ENCODE data around the gene TMEM269.

Gene TMEM269

GRCh38 chr1:42815941-42816584 lies 31.3 kb downstream of the TMEM269 start:
- no peak overlapping the region for H4K8ac ChIP-seq (ENCODE audit: low read depth, low read length)
- no peak overlapping the region for H3K4ac ChIP-seq (ENCODE audit: low read length)
- H3K18ac ChIP-seq (ENCODE audit: low read length) = no peak overlapping the region
- no peak overlapping the region for H2BK12ac ChIP-seq (ENCODE audit: low read length)
- H3K4me2 ChIP-seq (ENCODE audit: insufficient read depth, low read length, poor library complexity, severe bottlenecking) = peak overlapping the region; percentile 71
- WGBS, 2 donors (ENCODE audit: extremely low coverage in 2 of 2, insufficient read length in 2 of 2, insufficient replicate concordance in 1 of 2) = no CpG with 5 or more reads among the region's 7 CpGs
- no peaks in the 10 kb centered on the region for H3K27me3 ChIP-seq (ENCODE audit: control insufficient read depth in 3 of 3, insufficient read depth in 3 of 3, low read depth in 1 of 3, low read length in 3 of 3)
- peak overlapping the region; percentile 99 for H2AFZ ChIP-seq (ENCODE audit: low read length)
- peak overlapping the region; percentile 0 for H3K9ac ChIP-seq (ENCODE audit: low read depth, low read length, poor library complexity)
- no peak overlapping the region for H4K91ac ChIP-seq (ENCODE audit: low read depth, low read length, poor library complexity)
- peak overlapping the region; percentile 100 for H3K27ac ChIP-seq (replicated peaks; ENCODE audit: low read length)
- no peak overlapping the region for H2AK5ac ChIP-seq (ENCODE audit: low read depth, low read length)
- peaks cover 0 to 18% of the 10 kb centered on the region in 2 donors for H3K36me3 ChIP-seq (replicated peaks in 1 of 2; ENCODE audit: control insufficient read depth in 2 of 2, insufficient read depth in 2 of 2, low read length in 2 of 2)
- H2BK120ac ChIP-seq (ENCODE audit: low read depth, low read length) = no peak overlapping the region
- peak; percentile 29 for DNase-seq (ENCODE audit: low spot score)
- peaks cover 3 to 6% of the 10 kb centered on the region in 2 donors for H3K4me1 ChIP-seq (ENCODE audit: control insufficient read depth in 2 of 2, insufficient read depth in 1 of 2, low read depth in 1 of 2, low read length in 2 of 2)
- no peak overlapping the region for H2BK15ac ChIP-seq (ENCODE audit: low read length)
- no peak overlapping the region for H2BK5ac ChIP-seq (ENCODE audit: low read length)
- H3K79me1 ChIP-seq (ENCODE audit: low read depth, low read length) = peaks cover 1% of the 10 kb centered on the region
- H3K9me3 ChIP-seq (replicated peaks in 1 of 2; ENCODE audit: control insufficient read depth in 2 of 2, insufficient read depth in 1 of 2, low read depth in 1 of 2, low read length in 2 of 2) = no peaks in the 10 kb centered on the region
- no peak overlapping the region for H3K23ac ChIP-seq (ENCODE audit: low read depth, low read length, poor library complexity)
- H3K4me3 ChIP-seq (ENCODE audit: low read length in 2 of 2) = peak overlapping the region; percentile 74 to 79
- no peak overlapping the region for H3K14ac ChIP-seq (ENCODE audit: low read length)

GRCh38 chr1:42816585-42817439 lies 32.0 kb downstream of the TMEM269 start, which contains the start of the genes ERMAP and SVBP:
Gene ERMAP, plus strand, starts transcription at chr1:42817122. Its CDS starts 13,327 bp downstream, at chr1:42830449.
Gene SVBP, minus strand, starts transcription at chr1:42817397. Its CDS starts 853 bp downstream, at chr1:42816544.
- H3K27me3 ChIP-seq (ENCODE audit: control insufficient read depth in 3 of 3, insufficient read depth in 3 of 3, low read depth in 1 of 3, low read length in 3 of 3) = no peaks in the 10 kb centered on the region
- no peak within 1 kb of the TSS for H2BK15ac ChIP-seq (ENCODE audit: low read length)
- peak within 1 kb of the TSS; percentile 41 for H2AK5ac ChIP-seq (ENCODE audit: low read depth, low read length)
- peak within 1 kb of the TSS; percentile 74 to 85 for H3K4me3 ChIP-seq (ENCODE audit: low read length in 2 of 2)
- peak within 1 kb of the TSS; percentile 90 for H2BK5ac ChIP-seq (ENCODE audit: low read length)
- H4K8ac ChIP-seq (ENCODE audit: low read depth, low read length) = no peak within 1 kb of the TSS
- H3K23ac ChIP-seq (ENCODE audit: low read depth, low read length, poor library complexity) = peak within 1 kb of the TSS; percentile 26
- DNase-seq (ENCODE audit: low spot score) = peak; percentile 94
- H3K18ac ChIP-seq (ENCODE audit: low read length) = peak within 1 kb of the TSS; percentile 100
- H2BK12ac ChIP-seq (ENCODE audit: low read length) = no peak within 1 kb of the TSS
- H2BK120ac ChIP-seq (ENCODE audit: low read depth, low read length) = no peak within 1 kb of the TSS
- H3K9ac ChIP-seq (ENCODE audit: low read depth, low read length, poor library complexity) = peak within 1 kb of the TSS; percentile 96
- H3K4me2 ChIP-seq (ENCODE audit: insufficient read depth, low read length, poor library complexity, severe bottlenecking) = peak within 1 kb of the TSS; percentile 71
- peaks cover 0 to 12% of the 10 kb centered on the region in 2 donors for H3K36me3 ChIP-seq (replicated peaks in 1 of 2; ENCODE audit: control insufficient read depth in 2 of 2, insufficient read depth in 2 of 2, low read length in 2 of 2)
- peaks cover 1% of the 10 kb centered on the region for H3K79me1 ChIP-seq (ENCODE audit: low read depth, low read length)
- H3K4ac ChIP-seq (ENCODE audit: low read length) = no peak within 1 kb of the TSS
- H2AFZ ChIP-seq (ENCODE audit: low read length) = peak within 1 kb of the TSS; percentile 99
- H3K9me3 ChIP-seq (replicated peaks in 1 of 2; ENCODE audit: control insufficient read depth in 2 of 2, insufficient read depth in 1 of 2, low read depth in 1 of 2, low read length in 2 of 2) = no peaks in the 10 kb centered on the region
- H3K27ac ChIP-seq (replicated peaks; ENCODE audit: low read length) = peak within 1 kb of the TSS; percentile 100
- WGBS, 2 donors (ENCODE audit: extremely low coverage in 2 of 2, insufficient read length in 2 of 2, insufficient replicate concordance in 1 of 2) = no CpG with 5 or more reads among the region's 66 CpGs
- H3K14ac ChIP-seq (ENCODE audit: low read length) = no peak within 1 kb of the TSS
- peaks cover 3 to 6% of the 10 kb centered on the region in 2 donors for H3K4me1 ChIP-seq (ENCODE audit: control insufficient read depth in 2 of 2, insufficient read depth in 1 of 2, low read depth in 1 of 2, low read length in 2 of 2)
- H4K91ac ChIP-seq (ENCODE audit: low read depth, low read length, poor library complexity) = no peak within 1 kb of the TSS

GRCh38 chr1:42817440-42817767 lies 32.6 kb downstream of the TMEM269 start:
- Histone ChIP-seq H4K91ac (ENCODE audit: low read depth, low read length, poor library complexity) (no peak overlapping the region), H2BK5ac (ENCODE audit: low read length) (peak overlapping the region; percentile 90), H2AK5ac (ENCODE audit: low read depth, low read length) (no peak overlapping the region), H3K4me2 (ENCODE audit: insufficient read depth, low read length, poor library complexity, severe bottlenecking) (peak overlapping the region; percentile 37), H3K36me3 (replicated peaks in 1 of 2; ENCODE audit: control insufficient read depth in 2 of 2, insufficient read depth in 2 of 2, low read length in 2 of 2) (peaks cover 0 to 9% of the 10 kb centered on the region in 2 donors), H3K23ac (ENCODE audit: low read depth, low read length, poor library complexity) (no peak overlapping the region), H3K27ac (replicated peaks; ENCODE audit: low read length) (no peak overlapping the region), H3K9me3 (replicated peaks in 1 of 2; ENCODE audit: control insufficient read depth in 2 of 2, insufficient read depth in 1 of 2, low read depth in 1 of 2, low read length in 2 of 2) (no peaks in the 10 kb centered on the region), H3K27me3 (ENCODE audit: control insufficient read depth in 3 of 3, insufficient read depth in 3 of 3, low read depth in 1 of 3, low read length in 3 of 3) (no peaks in the 10 kb centered on the region), H4K8ac (ENCODE audit: low read depth, low read length) (no peak overlapping the region), H3K9ac (ENCODE audit: low read depth, low read length, poor library complexity) (no peak overlapping the region), H2BK12ac (ENCODE audit: low read length) (no peak overlapping the region), H3K4me3 (ENCODE audit: low read length in 2 of 2) (peak overlapping the region in 1 of 2 donors; percentile 74), H3K14ac (ENCODE audit: low read length) (no peak overlapping the region), H3K18ac (ENCODE audit: low read length) (no peak overlapping the region), H3K4ac (ENCODE audit: low read length) (no peak overlapping the region), H2BK120ac (ENCODE audit: low read depth, low read length) (no peak overlapping the region), H3K79me1 (ENCODE audit: low read depth, low read length) (peaks cover 1% of the 10 kb centered on the region), H2AFZ (ENCODE audit: low read length) (peak overlapping the region; percentile 99), H3K4me1 (ENCODE audit: control insufficient read depth in 2 of 2, insufficient read depth in 1 of 2, low read depth in 1 of 2, low read length in 2 of 2) (peaks cover 3 to 6% of the 10 kb centered on the region in 2 donors), H2BK15ac (ENCODE audit: low read length) (no peak overlapping the region)
- WGBS, 2 donors (ENCODE audit: extremely low coverage in 2 of 2, insufficient read length in 2 of 2, insufficient replicate concordance in 1 of 2) = no CpG with 5 or more reads among the region's 13 CpGs
- no peak for DNase-seq (ENCODE audit: low spot score)

GRCh38 chr1:42817976-42818375 lies 33.2 kb downstream of the TMEM269 start:
- Histone ChIP-seq H2BK15ac (ENCODE audit: low read length) (no peak overlapping the region), H2AFZ (ENCODE audit: low read length) (peak overlapping the region; percentile 99), H3K14ac (ENCODE audit: low read length) (no peak overlapping the region), H2BK120ac (ENCODE audit: low read depth, low read length) (no peak overlapping the region), H3K4me1 (ENCODE audit: control insufficient read depth in 2 of 2, insufficient read depth in 1 of 2, low read depth in 1 of 2, low read length in 2 of 2) (peaks cover 3 to 6% of the 10 kb centered on the region in 2 donors), H3K4ac (ENCODE audit: low read length) (no peak overlapping the region), H3K27ac (replicated peaks; ENCODE audit: low read length) (no peak overlapping the region), H4K8ac (ENCODE audit: low read depth, low read length) (no peak overlapping the region), H3K79me1 (ENCODE audit: low read depth, low read length) (peaks cover 1% of the 10 kb centered on the region), H3K23ac (ENCODE audit: low read depth, low read length, poor library complexity) (no peak overlapping the region), H2BK5ac (ENCODE audit: low read length) (no peak overlapping the region), H3K9ac (ENCODE audit: low read depth, low read length, poor library complexity) (no peak overlapping the region), H3K18ac (ENCODE audit: low read length) (no peak overlapping the region), H2AK5ac (ENCODE audit: low read depth, low read length) (no peak overlapping the region), H4K91ac (ENCODE audit: low read depth, low read length, poor library complexity) (no peak overlapping the region), H3K36me3 (replicated peaks in 1 of 2; ENCODE audit: control insufficient read depth in 2 of 2, insufficient read depth in 2 of 2, low read length in 2 of 2) (peaks cover 0 to 9% of the 10 kb centered on the region in 2 donors), H3K9me3 (replicated peaks in 1 of 2; ENCODE audit: control insufficient read depth in 2 of 2, insufficient read depth in 1 of 2, low read depth in 1 of 2, low read length in 2 of 2) (no peaks in the 10 kb centered on the region), H2BK12ac (ENCODE audit: low read length) (no peak overlapping the region), H3K27me3 (ENCODE audit: control insufficient read depth in 3 of 3, insufficient read depth in 3 of 3, low read depth in 1 of 3, low read length in 3 of 3) (no peaks in the 10 kb centered on the region), H3K4me3 (ENCODE audit: low read length in 2 of 2) (no peak overlapping the region), H3K4me2 (ENCODE audit: insufficient read depth, low read length, poor library complexity, severe bottlenecking) (no peak overlapping the region)
- DNase-seq (ENCODE audit: low spot score) = no peak
- no CpG with 5 or more reads among the region's 3 CpGs for WGBS, 2 donors (ENCODE audit: extremely low coverage in 2 of 2, insufficient read length in 2 of 2, insufficient replicate concordance in 1 of 2)
